HCT116 (cell line): ENCODE results near the gene SLC6A13. TPM values are rescaled to one million over a fixed set of nuclear protein-coding genes. Genes with fewer than 3 reads are reported as not detected.

ENCODE experiments used
- ATAC-seq: fragments of 200-7000 bp; cut with Tn5 transposase; 2 replicates; pipeline ENCODE4 v1.9.1; 2020; ENCODE audit warnings: mild to moderate bottlenecking, moderate library complexity
- BruUV-seq: library from RNA; stranded (reverse); fragments of 400-500 nt; replicated peaks from 2 replicates; lab custom pipeline; 2021; lab: Mats Ljungman, UMichigan
- CTCF ChIA-PET: fragments of 300-600 bp; sonication (Branson Sonifier 250); formaldehyde crosslinking; loops from one replicate; lab custom pipeline; 2021; ENCODE audit warnings: antibody characterized with exemption; lab: Charles Lee
- POLR2A ChIA-PET: fragments of 300-600, 350-600 bp; sonication (Branson Sonifier 250); formaldehyde crosslinking; loops from one replicate; lab custom pipeline; 2021; ENCODE audit warnings: antibody characterized with exemption; lab: Charles Lee
- RAD21 ChIA-PET, 2 experiments: fragments of 300-600 bp; sonication (Branson Sonifier 250); formaldehyde crosslinking; loops; one replicate each; lab custom pipeline; 2023; ENCODE audit warnings: low total read pairs in 2 of 2; ENCODE audit not compliant: uncharacterized antibody in 2 of 2, unreplicated experiment in 2 of 2, low non-redundant PET in 1 of 2; lab: Charles Lee
- DNase-seq: peaks from one replicate; pipeline ENCODE4 v3.0.0-alpha.2; 2010; ENCODE audit warnings: low read depth, low spot score
- H2AFZ ChIP-seq: fragments of 200-600 bp; shearing (Covaris generic), sonication (generic); 2 replicates; pipeline ENCODE4 v1.6.1; 2017; ENCODE audit warnings: low read depth, mixed run types, mixed read lengths, antibody characterized with exemption, low read length; ENCODE audit not compliant: poor library complexity, severe bottlenecking
- H3K27ac ChIP-seq: 2 replicates; pipeline ENCODE4 v1.5.1; 2012; ENCODE audit warnings: low read depth, low read length
- H3K27me3 ChIP-seq: fragments of 200-600 bp; sonication (generic); 2 replicates; pipeline ENCODE4 v1.6.1; 2016; ENCODE audit warnings: mixed run types, low read length, mixed read lengths; ENCODE audit not compliant: insufficient read depth
- H3K36me3 ChIP-seq, 2 experiments: fragments of 200-500 bp in 1 of 2; fragments of 200-600 bp in 1 of 2; sonication (Bioruptor generic) in 1 of 2; sonication (generic) in 1 of 2; 2 replicates each; pipeline versions ENCODE4 v1.5.1 to v1.6.1; 2014 to 2016; ENCODE audit warnings: low read length in 2 of 2, inconsistent platforms in 1 of 2, mixed read lengths in 1 of 2, mixed run types in 1 of 2; ENCODE audit not compliant: insufficient read depth in 2 of 2, control insufficient read depth in 1 of 2
- H3K4me1 ChIP-seq, 2 experiments: fragments of 200-600 bp in 1 of 2; sonication (generic) in 1 of 2; 2 replicates each; pipeline versions ENCODE4 v1.5.1 to v1.6.1; 2012 to 2017; ENCODE audit warnings: low read length in 2 of 2, inconsistent platforms in 1 of 2, mild to moderate bottlenecking in 1 of 2, mixed read lengths in 1 of 2, mixed run types in 1 of 2, moderate library complexity in 1 of 2; ENCODE audit not compliant: insufficient read depth in 2 of 2, control insufficient read depth in 1 of 2
- H3K4me2 ChIP-seq: fragments of 200-600 bp; sonication (generic); 2 replicates; pipeline ENCODE4 v1.6.1; 2017; ENCODE audit warnings: mixed run types, low read length, mixed read lengths
- H3K4me3 ChIP-seq, 2 experiments: fragments of 200-600 bp in 1 of 2; sonication (generic) in 1 of 2; replicated peaks in 1 of 2; 2 replicates each; pipeline ENCODE4 v1.5.1; 2011 to 2016; ENCODE audit warnings: low read length in 2 of 2, control low read depth in 1 of 2, low read depth in 1 of 2, mild to moderate bottlenecking in 1 of 2, mixed read lengths in 1 of 2, mixed run types in 1 of 2
- H3K79me2 ChIP-seq: fragments of 200-600 bp; sonication (generic); 2 replicates; pipeline ENCODE4 v1.6.1; 2017; ENCODE audit warnings: mild to moderate bottlenecking, mixed run types, low read length, moderate library complexity, mixed read lengths; ENCODE audit not compliant: insufficient read depth
- H3K9ac ChIP-seq: fragments of 200-600 bp; sonication (generic); 2 replicates; pipeline ENCODE4 v1.6.1; 2016; ENCODE audit warnings: low read length, mixed read lengths
- H3K9me2 ChIP-seq: fragments of 200-600 bp; sonication (generic), shearing (Covaris generic); 2 replicates; pipeline ENCODE4 v1.6.1; 2017; ENCODE audit warnings: mixed run types, mild to moderate bottlenecking, moderate library complexity; ENCODE audit not compliant: insufficient read depth
- H3K9me3 ChIP-seq, 2 experiments: fragments of 200-500 bp in 1 of 2; fragments of 200-600 bp in 1 of 2; sonication (Bioruptor generic) in 1 of 2; sonication (generic) in 1 of 2; 2 replicates each; pipeline ENCODE4 v1.6.1; 2014 to 2017; ENCODE audit warnings: low read length in 2 of 2, mixed read lengths in 2 of 2, inconsistent platforms in 1 of 2, low read depth in 1 of 2, mild to moderate bottlenecking in 1 of 2, mixed run types in 1 of 2, moderate library complexity in 1 of 2; ENCODE audit not compliant: control insufficient read depth in 1 of 2, insufficient read depth in 1 of 2
- H4K20me1 ChIP-seq: fragments of 200-600 bp; sonication (generic), shearing (Covaris generic); 2 replicates; pipeline ENCODE4 v1.6.1; 2017; ENCODE audit warnings: mixed run types, mild to moderate bottlenecking, moderate library complexity; ENCODE audit not compliant: insufficient read depth
- CBX3 ChIP-seq: IDR thresholded peaks from 2 replicates; pipeline ENCODE4 v1.6.1; 2012; ENCODE audit warnings: low read depth
- CEBPB ChIP-seq: IDR thresholded peaks from 2 replicates; pipeline ENCODE4 v1.6.1; 2012; ENCODE audit warnings: low read depth
- CTCF ChIP-seq, 3 experiments: fragments of 200-600 bp in 1 of 3; sonication (generic) in 1 of 3; IDR thresholded peaks in 2 of 3; conservative IDR thresholded peaks in 1 of 3; 2 replicates each; pipeline ENCODE4 v1.5.1; 2012 to 2017; ENCODE audit warnings: low read depth in 2 of 3, low read length in 2 of 3, antibody characterized with exemption in 1 of 3, borderline replicate concordance in 1 of 3, control low read depth in 1 of 3, mild to moderate bottlenecking in 1 of 3, mixed read lengths in 1 of 3, mixed run types in 1 of 3, moderate library complexity in 1 of 3; ENCODE audit not compliant: insufficient read depth in 1 of 3
- MAX ChIP-seq: IDR thresholded peaks from 2 replicates; pipeline ENCODE4 v1.6.1; 2012
- POLR2A ChIP-seq: IDR thresholded peaks from 2 replicates; pipeline ENCODE4 v1.7.0; 2011; ENCODE audit warnings: borderline replicate concordance; ENCODE audit not compliant: insufficient read depth, insufficient read length; ENCODE audit errors: extremely low read depth
- RAD21 ChIP-seq: IDR thresholded peaks from 2 replicates; pipeline ENCODE4 v1.6.1; 2012; ENCODE audit warnings: low read depth, mild to moderate bottlenecking
- SIN3A ChIP-seq: IDR thresholded peaks from 2 replicates; pipeline ENCODE4 v1.6.1; 2012; ENCODE audit warnings: low read depth
- SP1 ChIP-seq: IDR thresholded peaks from 2 replicates; pipeline ENCODE4 v1.6.1; 2012; ENCODE audit warnings: low read depth
- SRF ChIP-seq: IDR thresholded peaks from 2 replicates; pipeline ENCODE4 v1.6.1; 2012; ENCODE audit warnings: low read depth
- TCF7L2 ChIP-seq: IDR thresholded peaks from 2 replicates; pipeline ENCODE4 v1.7.0; 2011; ENCODE audit warnings: borderline replicate concordance, inconsistent platforms; ENCODE audit not compliant: insufficient read depth, insufficient read length; ENCODE audit errors: extremely low read depth
- YY1 ChIP-seq: IDR thresholded peaks from 2 replicates; pipeline ENCODE4 v1.6.1; 2011; ENCODE audit warnings: low read length, low read depth, moderate library complexity, mild to moderate bottlenecking; ENCODE audit not compliant: insufficient replicate concordance; ENCODE audit errors: extremely low read depth
- ZFX ChIP-seq: fragments of 450-650 bp; IDR thresholded peaks from 2 replicates; pipeline ENCODE4 v1.6.1; 2017
- ZNF274 ChIP-seq: fragments of 200-500 bp; sonication (Bioruptor generic); IDR thresholded peaks from 2 replicates; pipeline ENCODE4 v1.6.1; 2014; ENCODE audit warnings: mild to moderate bottlenecking, low read depth, low read length, inconsistent platforms
- intact Hi-C: fragments of 100-400 bp; cut with micrococcal nuclease; formaldehyde crosslinking; loops from 2 replicates; pipeline ENCODE4 v1.10.0; 2022
- total RNA-seq: library from RNA; stranded (reverse); gene quantifications from one replicate; pipeline ENCODE4 v1.2.1, GENCODE V29; 2021; ENCODE audit not compliant: unreplicated experiment

Gene SLC6A13
- total RNA-seq, 1 experiment from 2014 or later = 0.39 TPM

- TF ChIP-seq POLR2A = no peak
- TF ChIP-seq RAD21 = no peak
- TF ChIP-seq SP1 = no peak
- no peak for TF ChIP-seq MAX
- TF ChIP-seq, all 23 proteins: peak for 0
These were observed 33.8 kb downstream of the SLC6A13 start (continued) for GRCh38 chr12:228846-229200.

GRCh38 chr12:227923-228845 lies 34.5 kb downstream of the SLC6A13 start:
- H3K27ac ChIP-seq = no peak overlapping the region
- H2AFZ ChIP-seq = no peak overlapping the region
- no peaks in the 10 kb centered on the region for H3K4me1 ChIP-seq
- DNase-seq = no peak
- H3K4me2 ChIP-seq = no peak overlapping the region
- BruUV-seq = no TSS peak
- ChIA-PET CTCF (no interaction called here), POLR2A (no interaction called here), RAD21 (no interaction called here)
- ATAC-seq = no peak
- no peaks in the 10 kb centered on the region for H3K9me3 ChIP-seq
- H4K20me1 ChIP-seq = no peaks in the 10 kb centered on the region
- no peak overlapping the region for H3K4me3 ChIP-seq
- no peak overlapping the region for H3K9ac ChIP-seq
- intact Hi-C loops = no loop called here
- 0 out of 2 replicates have a peak, but pooled peaks cover 5% of the 10 kb centered on the region for H3K27me3 ChIP-seq
- no peaks in the 10 kb centered on the region for H3K36me3 ChIP-seq
- H3K79me2 ChIP-seq = no peaks in the 10 kb centered on the region
- TF ChIP-seq POLR2A (no peak), RAD21 (no peak), CEBPB (no peak)
- H3K9me2 ChIP-seq = no peaks in the 10 kb centered on the region

- no peak overlapping the region for H3K9ac ChIP-seq
- H4K20me1 ChIP-seq = no peaks in the 10 kb centered on the region
- H3K27me3 ChIP-seq = 0 out of 2 replicates have a peak, but pooled peaks cover 5% of the 10 kb centered on the region
- H3K4me3 ChIP-seq = no peak overlapping the region
- RAD21 ChIA-PET = no interaction called here
- BruUV-seq = no TSS peak
- CTCF ChIA-PET = no interaction called here
- intact Hi-C loops = no loop called here
- no peak overlapping the region for H2AFZ ChIP-seq
- H3K9me3 ChIP-seq = no peaks in the 10 kb centered on the region
- H3K36me3 ChIP-seq = no peaks in the 10 kb centered on the region
- POLR2A ChIA-PET = no interaction called here
- DNase-seq (no peak), ATAC-seq (no peak)
- H3K4me2 ChIP-seq = no peak overlapping the region
- H3K9me2 ChIP-seq = no peaks in the 10 kb centered on the region
- H3K79me2 ChIP-seq = no peaks in the 10 kb centered on the region
- no peaks in the 10 kb centered on the region for H3K4me1 ChIP-seq
- H3K27ac ChIP-seq = no peak overlapping the region
- no peak for TF ChIP-seq CBX3
- TF ChIP-seq SIN3A = no peak
- no peak for TF ChIP-seq ZNF274
- no peak for TF ChIP-seq TCF7L2
- no peak for TF ChIP-seq YY1
- TF ChIP-seq CTCF (IDR thresholded peaks at IDR 0.05 in 2 of 3, conservative IDR thresholded peaks at IDR 0.05 in 1 of 3; ENCODE audit: borderline replicate concordance in 1 of 3, insufficient read depth in 1 of 3, low read depth in 2 of 3, low read length in 2 of 3) = no peak
- no peak for TF ChIP-seq ZFX
- TF ChIP-seq RAD21 = no peak
- no peak for TF ChIP-seq POLR2A
- TF ChIP-seq SRF = no peak
These were observed 35.2 kb downstream of the SLC6A13 start for GRCh38 chr12:227286-227915.
